NT2/D1 (cell line): ENCODE results near the gene TEAD4.

Experiments used
- YY1 ChIP-seq: IDR thresholded peaks from 2 replicates; pipeline ENCODE4 v1.6.1; 2011; ENCODE audit not compliant: insufficient read length, insufficient read depth
- ZNF274 ChIP-seq: IDR thresholded peaks from 2 replicates; pipeline ENCODE4 v1.6.1; 2011; ENCODE audit warnings: mild to moderate bottlenecking, low read depth, low read length

DNA sequence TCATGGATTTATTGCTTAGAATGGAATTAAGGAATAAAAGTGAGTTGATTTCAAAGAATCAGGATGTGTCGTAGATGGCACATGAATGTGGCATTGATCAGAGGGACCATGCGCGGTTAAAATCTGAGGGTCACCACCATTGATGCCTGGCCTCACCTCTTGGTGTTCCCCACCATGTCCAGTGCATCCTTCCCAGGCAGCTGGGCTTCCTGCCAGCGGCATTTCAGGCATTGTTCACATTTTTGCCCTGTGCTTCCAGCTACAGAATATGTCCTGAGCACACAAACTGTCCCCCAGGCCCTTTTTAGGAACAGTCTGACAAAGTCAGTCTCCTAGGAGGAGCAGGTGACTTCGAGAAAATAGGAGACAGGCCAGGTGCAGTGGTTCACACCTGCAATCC is 76.0 kb downstream of the TEAD4 start:
- TF ChIP-seq ZNF274 (no peak), YY1 (no peak)
